ENCODE measurements around the gene GRID2. TPM values are rescaled to one million over a fixed set of nuclear protein-coding genes. Genes with fewer than 3 reads are reported as not detected.

The GRID2 gene
- total RNA-seq, 4 donors from 2014 or later: 0.33 TPM; not detected in 3

DNA sequence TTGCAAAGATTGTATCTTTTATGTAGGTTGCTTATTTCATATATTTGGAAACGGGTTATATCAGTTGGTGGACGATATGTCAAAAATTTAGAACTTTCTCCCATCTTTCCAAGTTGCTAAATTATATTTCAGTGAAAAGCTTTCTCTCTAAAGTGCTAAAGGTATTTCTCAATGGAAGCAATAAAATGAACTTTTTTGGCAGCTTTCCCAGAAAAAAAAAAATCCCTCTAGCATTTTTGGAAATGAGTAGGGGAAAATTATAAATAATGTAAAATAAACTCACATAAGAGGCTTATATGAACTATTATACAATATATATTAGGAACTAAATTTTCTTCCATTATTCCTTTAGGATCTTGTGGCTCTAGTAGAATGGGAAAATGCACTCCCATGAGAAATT is 152.2 kb downstream of the GRID2 start:
- TF ChIP-seq POLR2A (IDR thresholded peaks at IDR 0.05): no peak
- TF ChIP-seq, protein P1, sequence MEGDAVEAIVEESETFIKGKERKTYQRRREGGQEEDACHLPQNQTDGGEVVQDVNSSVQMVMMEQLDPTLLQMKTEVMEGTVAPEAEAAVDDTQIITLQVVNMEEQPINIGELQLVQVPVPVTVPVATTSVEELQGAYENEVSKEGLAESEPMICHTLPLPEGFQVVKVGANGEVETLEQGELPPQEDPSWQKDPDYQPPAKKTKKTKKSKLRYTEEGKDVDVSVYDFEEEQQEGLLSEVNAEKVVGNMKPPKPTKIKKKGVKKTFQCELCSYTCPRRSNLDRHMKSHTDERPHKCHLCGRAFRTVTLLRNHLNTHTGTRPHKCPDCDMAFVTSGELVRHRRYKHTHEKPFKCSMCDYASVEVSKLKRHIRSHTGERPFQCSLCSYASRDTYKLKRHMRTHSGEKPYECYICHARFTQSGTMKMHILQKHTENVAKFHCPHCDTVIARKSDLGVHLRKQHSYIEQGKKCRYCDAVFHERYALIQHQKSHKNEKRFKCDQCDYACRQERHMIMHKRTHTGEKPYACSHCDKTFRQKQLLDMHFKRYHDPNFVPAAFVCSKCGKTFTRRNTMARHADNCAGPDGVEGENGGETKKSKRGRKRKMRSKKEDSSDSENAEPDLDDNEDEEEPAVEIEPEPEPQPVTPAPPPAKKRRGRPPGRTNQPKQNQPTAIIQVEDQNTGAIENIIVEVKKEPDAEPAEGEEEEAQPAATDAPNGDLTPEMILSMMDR (IDR thresholded peaks at IDR 0.05): no peak
- Histone ChIP-seq H3K36me3 (no peaks in the 10 kb centered on the region), H3K27ac (no peak overlapping the region), H3K4me3 (replicated peaks in 1 of 3) (no peak overlapping the region), H3K9me3 (no peaks in the 10 kb centered on the region), H3K27me3 (no peaks in the 10 kb centered on the region), H3K4me1 (no peaks in the 10 kb centered on the region)
- intact Hi-C loops (cut with DNase I): no loop called here
- 75 to 85% methylated on average over 2 of the region's 2 CpGs for WGBS, 2 donors
- no peak for DNase-seq

DNA sequence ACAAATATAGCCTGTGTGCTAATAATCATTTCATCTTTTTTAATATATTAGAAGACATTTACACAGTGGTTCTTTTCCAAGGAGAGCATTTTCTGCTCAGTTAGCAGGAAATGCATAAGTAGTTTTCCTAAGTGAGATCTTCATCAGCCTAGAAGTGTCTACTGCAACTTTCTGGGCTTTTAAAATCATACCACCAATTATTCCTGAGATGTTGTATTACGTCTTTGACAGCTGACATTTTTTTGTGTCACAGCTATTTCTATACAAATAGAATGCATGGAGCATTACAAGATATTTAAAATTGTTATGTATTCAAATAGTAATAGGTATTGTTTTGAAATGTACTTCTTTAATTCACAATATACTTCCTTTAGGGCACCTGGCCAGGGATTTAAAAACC is 158.0 kb downstream of the GRID2 start:
- Histone ChIP-seq H3K9me3 (no peaks in the 10 kb centered on the region), H3K36me3 (no peaks in the 10 kb centered on the region), H3K27ac (no peak overlapping the region), H3K4me1 (no peaks in the 10 kb centered on the region), H3K4me3 (replicated peaks in 1 of 3) (no peak overlapping the region), H3K27me3 (no peaks in the 10 kb centered on the region)
- 82 to 85% methylated on average over 1 of the region's 1 CpG for WGBS, 2 donors
- intact Hi-C loops (cut with DNase I): no loop called here
- TF ChIP-seq, protein P1 (IDR thresholded peaks at IDR 0.05): no peak
- no peak for TF ChIP-seq POLR2A (IDR thresholded peaks at IDR 0.05)
- DNase-seq: no peak

DNA sequence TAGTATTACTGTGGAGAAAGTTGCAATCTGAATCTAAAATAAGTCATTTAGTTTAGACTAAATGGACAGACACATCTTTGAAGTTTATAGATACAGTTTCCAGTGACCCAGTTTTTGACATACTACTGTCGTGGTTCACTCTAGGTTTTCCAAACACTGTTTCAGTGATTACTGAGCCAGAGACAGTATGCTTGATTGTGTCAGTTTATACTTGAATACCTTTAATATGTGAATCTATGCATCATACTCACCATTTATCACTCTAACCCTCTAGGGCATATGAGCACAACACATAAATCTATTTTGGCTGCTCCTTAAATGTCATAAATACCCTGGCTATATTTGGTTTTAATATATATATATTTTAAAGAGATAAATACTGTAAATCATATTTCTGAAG is 173.5 kb downstream of the GRID2 start:
- Histone ChIP-seq H3K27ac (no peak overlapping the region), H3K4me3 (replicated peaks in 1 of 3) (no peak overlapping the region), H3K4me1 (no peaks in the 10 kb centered on the region), H3K9me3 (no peaks in the 10 kb centered on the region), H3K36me3 (no peaks in the 10 kb centered on the region), H3K27me3 (no peaks in the 10 kb centered on the region)
- WGBS, 2 donors: 59 to 66% methylated on average over 1 of the region's 1 CpG
- intact Hi-C loops (cut with DNase I): no loop called here
- TF ChIP-seq, protein P1 (IDR thresholded peaks at IDR 0.05): no peak
- no peak for TF ChIP-seq POLR2A (IDR thresholded peaks at IDR 0.05)
- no peak for DNase-seq

DNA sequence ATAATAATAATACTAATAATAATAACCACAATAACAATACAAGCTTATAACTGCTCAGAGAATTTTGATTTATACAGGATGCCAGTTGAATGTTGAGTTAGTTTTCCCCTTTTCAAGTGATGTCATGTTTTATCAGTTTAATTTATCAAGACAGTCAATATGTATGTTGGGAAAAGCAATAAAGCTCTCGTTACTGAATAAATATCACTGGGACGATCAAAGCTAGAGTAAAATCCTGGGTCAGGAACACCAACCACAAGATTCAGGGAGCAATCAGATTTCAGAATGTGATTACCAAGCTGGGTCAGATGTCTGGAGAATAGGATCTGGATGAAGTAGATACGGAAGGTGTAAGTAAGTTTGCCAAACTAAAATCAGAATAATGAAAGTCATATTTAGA is 179.6 kb downstream of the GRID2 start:
- WGBS, 2 donors: 74 to 78% methylated on average over 3 of the region's 3 CpGs
- Histone ChIP-seq H3K27ac (no peak overlapping the region), H3K9me3 (no peaks in the 10 kb centered on the region), H3K36me3 (no peaks in the 10 kb centered on the region), H3K4me3 (replicated peaks in 1 of 3) (no peak overlapping the region), H3K4me1 (no peaks in the 10 kb centered on the region), H3K27me3 (no peaks in the 10 kb centered on the region)
- intact Hi-C loops (cut with DNase I): no loop called here
- DNase-seq: no peak
- TF ChIP-seq POLR2A (IDR thresholded peaks at IDR 0.05): no peak
- TF ChIP-seq, protein P1 (IDR thresholded peaks at IDR 0.05): no peak

DNA sequence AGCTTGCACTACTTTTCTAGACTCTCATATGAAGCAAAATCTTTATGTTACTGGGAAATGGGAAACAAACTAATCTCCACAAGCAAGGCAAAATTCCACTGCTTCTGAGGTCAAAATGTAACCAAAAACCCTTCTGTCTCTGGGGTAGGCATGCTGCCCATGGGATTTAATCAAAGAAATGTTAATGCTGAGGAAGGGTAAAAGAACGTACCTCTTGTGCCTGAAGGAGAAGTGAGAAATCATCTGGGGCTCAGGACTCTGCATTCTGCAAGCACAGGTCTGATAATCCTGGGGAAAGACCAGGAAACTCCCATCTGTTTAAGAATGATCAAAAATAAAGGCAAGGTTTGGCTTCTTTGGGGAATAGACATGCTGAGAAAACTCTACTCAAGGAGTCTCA is 184.7 kb downstream of the GRID2 start:
- intact Hi-C loops (cut with DNase I): no loop called here
- Histone ChIP-seq H3K4me3 (replicated peaks in 1 of 3) (no peak overlapping the region), H3K27me3 (no peaks in the 10 kb centered on the region), H3K27ac (no peak overlapping the region), H3K4me1 (no peaks in the 10 kb centered on the region), H3K36me3 (no peaks in the 10 kb centered on the region), H3K9me3 (no peaks in the 10 kb centered on the region)
- WGBS, 2 donors: 71 to 93% methylated on average over 1 of the region's 1 CpG
- TF ChIP-seq POLR2A (IDR thresholded peaks at IDR 0.05): no peak
- TF ChIP-seq, protein P1 (IDR thresholded peaks at IDR 0.05): no peak
- no peak for DNase-seq

All from thyroid gland (tissue), 4 donors.